Nephron (organoid): Measurements from ENCODE around the gene RPGR.
A peak's percentile ranks its signal among the peaks of the same experiment; 100 is the strongest.

Experiments used
- H3K27ac Mint-ChIP-seq, 3 experiments: 2 replicates each; pipeline ENCODE4 v1.8.0; 2020; ENCODE audit warnings: mixed read lengths in 3 of 3, mild to moderate bottlenecking in 2 of 3, moderate library complexity in 1 of 3
- H3K27me3 Mint-ChIP-seq: 2 replicates; pipeline ENCODE4 v1.8.0; 2021; ENCODE audit warnings: low read depth, mild to moderate bottlenecking, moderate library complexity, mixed read lengths
- H3K36me3 Mint-ChIP-seq: 2 replicates; pipeline ENCODE4 v1.8.0; 2020; ENCODE audit warnings: low read depth, mixed read lengths
- H3K4me1 Mint-ChIP-seq: 2 replicates; pipeline ENCODE4 v1.8.0; 2020; ENCODE audit warnings: mixed read lengths
- H3K4me3 Mint-ChIP-seq, 3 experiments: 2 replicates each; pipeline ENCODE4 v1.8.0; 2020; ENCODE audit warnings: mild to moderate bottlenecking in 3 of 3, mixed read lengths in 3 of 3, moderate library complexity in 2 of 3
- H3K9me3 Mint-ChIP-seq: 2 replicates; pipeline ENCODE4 v1.8.0; 2020; ENCODE audit warnings: mixed read lengths
- CTCF ChIP-seq, 3 experiments: fragments of 200-600 bp; sonication (generic); IDR thresholded peaks; one replicate each; pipeline ENCODE4 v1.5.0; 2021; ENCODE audit warnings: antibody characterized with exemption in 3 of 3; ENCODE audit not compliant: unreplicated experiment in 3 of 3

RPGR gene

GRCh38 chrX:38256019-38256418 is 71.3 kb downstream of the RPGR start:
- Mint-ChIP-seq H3K27ac (no peak overlapping the region), H3K36me3 (no peaks in the 10 kb centered on the region), H3K4me1 (peaks cover 10% of the 10 kb centered on the region), H3K27me3 (no peaks in the 10 kb centered on the region), H3K9me3 (peaks cover 9% of the 10 kb centered on the region), H3K4me3 (no peak overlapping the region)
- no peak for TF ChIP-seq CTCF (IDR thresholded peaks at IDR 0.05; ENCODE audit: unreplicated experiment in 3 of 3)

GRCh38 chrX:38249965-38250364 is 77.3 kb downstream of the RPGR start:
- peak overlapping the region; percentile 65 to 91 (median 89) for H3K27ac Mint-ChIP-seq
- no peak for TF ChIP-seq CTCF (IDR thresholded peaks at IDR 0.05; ENCODE audit: unreplicated experiment in 3 of 3)
- H3K4me3 Mint-ChIP-seq, result no peak overlapping the region
- H3K4me1 Mint-ChIP-seq, result peaks cover 16% of the 10 kb centered on the region
- H3K36me3 Mint-ChIP-seq, result no peaks in the 10 kb centered on the region
- no peaks in the 10 kb centered on the region for H3K27me3 Mint-ChIP-seq
- H3K9me3 Mint-ChIP-seq, result peaks cover 4% of the 10 kb centered on the region

- H3K9me3 Mint-ChIP-seq, result no peaks in the 10 kb centered on the region
- no peak for TF ChIP-seq CTCF (IDR thresholded peaks at IDR 0.05; ENCODE audit: unreplicated experiment in 3 of 3)
- H3K4me3 Mint-ChIP-seq, result no peak overlapping the region
- H3K4me1 Mint-ChIP-seq, result peaks cover 6% of the 10 kb centered on the region
- H3K27me3 Mint-ChIP-seq, result no peaks in the 10 kb centered on the region
- H3K27ac Mint-ChIP-seq, result no peak overlapping the region
- no peaks in the 10 kb centered on the region for H3K36me3 Mint-ChIP-seq
Measured at GRCh38 chrX:38247051-38247450, 80.3 kb downstream of the RPGR start.

- Mint-ChIP-seq H3K4me3 (no peak overlapping the region), H3K27ac (peak overlapping the region in 1 of 3 experiments; percentile 69), H3K9me3 (peaks cover 7% of the 10 kb centered on the region), H3K36me3 (no peaks in the 10 kb centered on the region), H3K4me1 (peaks cover 10% of the 10 kb centered on the region), H3K27me3 (peaks cover 4% of the 10 kb centered on the region)
- TF ChIP-seq CTCF (IDR thresholded peaks at IDR 0.05; ENCODE audit: unreplicated experiment in 3 of 3), result no peak
Measured at GRCh38 chrX:38240541-38240940, 86.8 kb downstream of the RPGR start.

- Mint-ChIP-seq H3K4me3 (no peak overlapping the region), H3K4me1 (peaks cover 18% of the 10 kb centered on the region), H3K9me3 (peaks cover 7% of the 10 kb centered on the region), H3K27ac (no peak overlapping the region), H3K27me3 (peaks cover 4% of the 10 kb centered on the region), H3K36me3 (no peaks in the 10 kb centered on the region)
- TF ChIP-seq CTCF (IDR thresholded peaks at IDR 0.05; ENCODE audit: unreplicated experiment in 3 of 3), result no peak
Measured at GRCh38 chrX:38236901-38237615, 90.3 kb downstream of the RPGR start.
